PC-9 (cell line): ENCODE data around the gene AIP. TPM values are rescaled to one million over a fixed set of nuclear protein-coding genes. Genes with fewer than 3 reads are reported as not detected.

Experiments
- BruUV-seq: library from RNA; stranded (reverse); fragments of 400-500 nt; replicated peaks from 2 replicates; lab custom pipeline; 2021; lab: Mats Ljungman, UMichigan
- CTCF ChIA-PET: fragments of 300-600 bp; sonication (Branson Sonifier 250); formaldehyde crosslinking; loops from one replicate; lab custom pipeline; 2022; ENCODE audit warnings: antibody characterized with exemption; lab: Charles Lee
- POLR2A ChIA-PET: fragments of 300-600 bp; sonication (Branson Sonifier 250); formaldehyde crosslinking; loops from one replicate; lab custom pipeline; 2022; ENCODE audit warnings: antibody characterized with exemption; ENCODE audit not compliant: unreplicated experiment; lab: Charles Lee
- DNase-seq, 2 experiments: peaks; one replicate each; pipeline versions ENCODE4 v3.0.0 to v3.0.0-alpha.2; 2015 to 2022; ENCODE audit warnings: mixed read lengths in 1 of 2
- H2AFZ ChIP-seq: fragments of 200-600 bp; sonication (generic); 2 replicates; pipeline ENCODE4 v1.8.1; 2017; ENCODE audit warnings: antibody characterized with exemption
- H3F3A ChIP-seq: fragments of 200-600 bp; sonication (generic); 2 replicates; pipeline ENCODE4 v1.8.1; 2017; ENCODE audit warnings: antibody characterized with exemption, mild to moderate bottlenecking, low read depth; ENCODE audit not compliant: insufficient read depth
- H3K27ac ChIP-seq: fragments of 200-600 bp; sonication (generic); 2 replicates; pipeline ENCODE4 v1.6.1; 2016; ENCODE audit warnings: mixed run types
- H3K27me3 ChIP-seq: fragments of 200-600 bp; sonication (generic); 2 replicates; pipeline ENCODE4 v1.6.1; 2016; ENCODE audit warnings: low read depth, mixed run types; ENCODE audit not compliant: insufficient read depth
- H3K36me3 ChIP-seq: fragments of 200-600 bp; sonication (generic); 2 replicates; pipeline ENCODE4 v1.6.1; 2016; ENCODE audit warnings: low read depth, mixed run types
- H3K4me1 ChIP-seq: fragments of 200-600 bp; sonication (generic); replicated peaks from 2 replicates; pipeline ENCODE4 v1.6.1; 2016; ENCODE audit warnings: mixed run types; ENCODE audit not compliant: insufficient read depth
- H3K4me2 ChIP-seq: fragments of 200-600 bp; sonication (generic); 2 replicates; pipeline ENCODE4 v1.6.1; 2017; ENCODE audit warnings: mixed run types
- H3K4me3 ChIP-seq: fragments of 200-600 bp; sonication (generic); 2 replicates; pipeline ENCODE4 v1.6.1; 2016; ENCODE audit warnings: mixed run types
- H3K79me2 ChIP-seq: fragments of 200-600 bp; sonication (generic); 2 replicates; pipeline ENCODE4 v1.6.1; 2017; ENCODE audit warnings: low read depth, mixed run types
- H3K9me2 ChIP-seq: fragments of 200-600 bp; sonication (generic); 2 replicates; pipeline ENCODE4 v1.8.1; 2017; ENCODE audit warnings: mild to moderate bottlenecking; ENCODE audit not compliant: insufficient read depth
- H3K9me3 ChIP-seq: fragments of 200-600 bp; sonication (generic); 2 replicates; pipeline ENCODE4 v1.8.1; 2016; ENCODE audit warnings: low read depth; ENCODE audit not compliant: insufficient read depth
- H4K20me1 ChIP-seq: fragments of 200-600 bp; sonication (generic); 2 replicates; pipeline ENCODE4 v1.8.1; 2017; ENCODE audit not compliant: insufficient read depth
- CTCF ChIP-seq: fragments of 200-600 bp; sonication (generic); conservative IDR thresholded peaks from 2 replicates; pipeline ENCODE4 v1.6.1; 2017; ENCODE audit warnings: mixed run types, antibody characterized with exemption, mild to moderate bottlenecking, moderate library complexity
- EZH2 ChIP-seq: fragments of 200-600 bp; sonication (generic); IDR thresholded peaks from 2 replicates; pipeline ENCODE4 v1.8.0; 2017; ENCODE audit warnings: antibody characterized with exemption, low read depth
- intact Hi-C: fragments of 100-400 bp; cut with micrococcal nuclease; formaldehyde crosslinking; loops from one replicate; pipeline ENCODE4 v1.10.0; 2022; ENCODE audit not compliant: unreplicated experiment
- total RNA-seq: library from RNA; stranded (reverse); gene quantifications from 2 replicates; pipeline ENCODE4 v1.2.3, GENCODE V29; 2021

AIP gene
- total RNA-seq, 1 experiment from 2014 or later = 95.3 TPM

DNA sequence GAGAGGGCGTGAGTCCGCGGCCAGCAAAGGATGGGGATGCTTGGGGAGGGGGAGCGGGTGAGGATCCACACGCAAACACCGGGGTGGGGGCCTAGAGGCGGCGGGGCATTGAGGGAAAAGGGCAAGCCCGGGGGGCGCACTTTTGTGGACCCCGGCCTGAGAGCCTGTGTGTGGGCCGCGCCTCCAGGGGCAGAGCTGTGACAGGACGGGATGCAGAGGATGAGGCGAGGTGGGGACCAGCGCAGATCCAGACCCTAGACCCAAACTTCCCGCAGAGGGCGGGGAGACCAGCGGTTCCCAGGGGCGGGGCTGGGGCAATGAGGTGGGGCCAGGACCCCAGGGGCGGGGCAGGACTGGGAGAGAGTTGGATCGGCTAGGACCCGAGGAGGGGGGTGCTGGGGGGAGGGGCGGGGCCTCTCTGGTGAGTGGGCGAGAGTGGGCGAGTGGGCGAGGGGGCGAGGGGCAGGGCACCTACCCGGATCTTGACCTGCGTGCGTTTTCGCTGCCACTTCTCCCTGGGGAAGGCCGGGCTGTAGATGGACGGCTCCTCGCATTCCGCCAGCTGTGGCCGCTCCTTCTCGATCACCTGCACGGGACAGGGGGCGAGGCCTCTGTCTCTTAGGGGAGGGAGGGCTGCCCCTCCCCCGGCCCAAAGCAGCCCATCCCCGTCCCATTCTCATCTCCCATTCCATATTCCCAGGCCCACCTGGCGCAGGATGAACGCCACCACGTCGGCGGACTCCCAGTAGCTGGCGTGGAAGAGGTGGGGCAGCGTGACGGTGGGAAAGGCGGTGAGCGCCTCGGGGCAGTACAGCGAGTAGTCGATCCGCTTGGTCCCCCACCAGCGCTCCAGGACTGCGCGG lies 11.8 kb downstream of the AIP start:
- CTCF ChIA-PET = no interaction called here
- Histone ChIP-seq H3K27ac (no peak overlapping the region), H3F3A (peaks cover 21% of the 10 kb centered on the region; the same call in 1 of the 2 replicates), H3K9me3 (no peaks in the 10 kb centered on the region), H2AFZ (no peak overlapping the region), H3K36me3 (no peaks in the 10 kb centered on the region; the same call in 1 of the 2 replicates), H3K79me2 (no peaks in the 10 kb centered on the region), H3K4me2 (no peak overlapping the region), H3K4me1 (no peaks in the 10 kb centered on the region), H3K9me2 (no peaks in the 10 kb centered on the region), H4K20me1 (0 out of 2 replicates have a peak, but pooled peaks cover 5% of the 10 kb centered on the region), H3K4me3 (no peak overlapping the region), H3K27me3 (no peaks in the 10 kb centered on the region)
- BruUV-seq = no TSS peak
- no peak for TF ChIP-seq CTCF
- no peak for TF ChIP-seq EZH2
- intact Hi-C loops = no loop called here
- DNase-seq = no peak
- POLR2A ChIA-PET = interaction anchor here (0.5 kb wide), 1 partner anchor 121 kb away, joined by 8 read pairs; the partner anchor contains the start of gene CLCF1

DNA sequence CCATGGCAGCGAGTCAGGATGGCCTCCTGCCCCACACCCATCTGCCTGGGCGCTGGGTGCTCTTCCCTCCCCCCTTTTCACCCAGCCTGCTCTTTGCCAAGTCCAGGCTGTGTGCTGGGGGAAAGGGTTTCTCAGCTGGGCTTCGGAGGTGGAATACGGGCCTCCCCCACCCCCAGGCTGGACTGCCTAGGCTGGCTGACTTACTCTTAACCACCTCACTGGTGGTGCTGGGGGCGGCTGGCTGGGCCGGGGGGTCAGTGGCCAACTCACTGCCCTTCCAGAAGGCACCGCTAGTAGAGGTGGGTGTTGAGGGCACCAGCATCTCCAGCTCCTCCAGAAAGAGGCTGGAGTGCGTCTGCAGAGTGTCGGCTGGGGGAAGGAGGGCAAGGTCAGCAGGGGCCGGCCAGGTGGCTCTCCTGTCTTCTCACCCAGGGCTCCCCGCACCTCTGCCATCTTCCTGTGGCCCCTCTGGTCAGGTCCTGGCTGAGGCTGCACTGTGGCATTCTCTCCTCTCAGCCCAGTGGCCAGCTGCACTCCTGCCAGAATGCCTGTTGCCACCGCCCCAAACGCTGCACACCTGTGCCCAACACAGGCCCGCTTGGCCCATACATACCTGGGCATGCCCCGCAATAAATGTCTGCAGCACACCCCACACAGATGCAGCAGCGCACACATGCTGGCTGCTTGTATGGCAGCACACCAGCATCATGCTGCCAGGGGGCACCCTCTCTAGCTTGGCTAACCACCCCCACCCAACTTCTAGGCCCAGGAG lies 12.6 kb downstream of the AIP start:
- Histone ChIP-seq H3K27me3 (no peaks in the 10 kb centered on the region), H3F3A (peaks cover 13% of the 10 kb centered on the region; the same call in 1 of the 2 replicates), H4K20me1 (0 out of 2 replicates have a peak, but pooled peaks cover 5% of the 10 kb centered on the region), H3K9me2 (no peaks in the 10 kb centered on the region), H3K4me2 (no peak overlapping the region), H3K4me3 (no peak overlapping the region), H3K79me2 (no peaks in the 10 kb centered on the region), H3K9me3 (no peaks in the 10 kb centered on the region), H3K27ac (no peak overlapping the region), H2AFZ (no peak overlapping the region), H3K36me3 (no peaks in the 10 kb centered on the region; the same call in 1 of the 2 replicates), H3K4me1 (no peaks in the 10 kb centered on the region)
- POLR2A ChIA-PET = no interaction called here
- no TSS peak for BruUV-seq
- CTCF ChIA-PET = no interaction called here
- no peak for DNase-seq
- intact Hi-C loops = no loop called here
- TF ChIP-seq CTCF = no peak
- TF ChIP-seq EZH2 = no peak

DNA sequence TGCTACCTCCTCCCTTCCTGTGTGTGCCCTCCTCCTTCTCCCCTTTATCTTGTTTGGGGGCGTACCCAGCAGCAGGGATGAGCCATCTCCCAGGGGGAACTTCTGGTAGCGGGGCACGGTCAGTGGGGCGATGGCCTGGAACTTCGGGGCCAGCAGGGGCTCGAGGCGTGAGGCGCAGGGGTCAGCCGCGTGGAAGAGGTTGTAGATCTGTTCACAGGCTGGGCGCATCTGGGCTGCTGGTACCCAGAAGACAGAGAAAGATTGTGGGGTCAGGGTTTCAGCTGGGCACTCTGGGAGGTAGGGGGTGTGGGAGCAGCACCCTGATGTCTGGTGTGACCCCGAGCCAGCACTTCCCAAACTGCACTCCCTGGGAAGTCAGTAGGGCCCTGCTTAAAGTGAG lies 13.3 kb downstream of the AIP start:
- Histone ChIP-seq H3K79me2 (no peaks in the 10 kb centered on the region), H3K36me3 (peaks cover 6% of the 10 kb centered on the region; the same call in 1 of the 2 replicates)
- no peak for DNase-seq

More for the DNA sequence above, 13.3 kb downstream of the AIP start:
- ChIA-PET CTCF (interaction anchor here (0.6 kb wide), 1 partner anchor 94 kb away, joined by 5 read pairs; the partner anchor contains the start of gene PPP1CA), POLR2A (no interaction called here)
- Histone ChIP-seq H3K4me2 (no peak overlapping the region), H3K9me2 (no peaks in the 10 kb centered on the region), H3K27ac (no peak overlapping the region), H3K27me3 (no peaks in the 10 kb centered on the region), H2AFZ (no peak overlapping the region), H3K4me1 (no peaks in the 10 kb centered on the region), H3F3A (peaks cover 13% of the 10 kb centered on the region; the same call in 1 of the 2 replicates), H3K4me3 (no peak overlapping the region), H3K9me3 (no peaks in the 10 kb centered on the region), H4K20me1 (0 out of 2 replicates have a peak, but pooled peaks cover 5% of the 10 kb centered on the region)
- no peak for TF ChIP-seq CTCF
- no peak for TF ChIP-seq EZH2
- intact Hi-C loops = no loop called here
- no TSS peak for BruUV-seq
